Activated CD8-positive, alpha-beta memory T cell treated with anti-CD3 and anti-CD28 coated beads for 36 hours (primary cell): ENCODE measurements around the gene HES4. TPM values are rescaled to one million over a fixed set of nuclear protein-coding genes. Genes with fewer than 3 reads are reported as not detected.
"Not testable (repeated sequence)": the region's sequence is repeated elsewhere in the genome, so short reads cannot be mapped to it uniquely, and the experiment has no call there.

Experiments used
- CTCF ChIA-PET: fragments of 350-600 bp; sonication (Branson Sonifier 250); formaldehyde crosslinking; loops from one replicate; lab custom pipeline; 2021; ENCODE audit warnings: antibody characterized with exemption; lab: Charles Lee
- POLR2A ChIA-PET: fragments of 350-600 bp; sonication (Branson Sonifier 250); formaldehyde crosslinking; loops from one replicate; lab custom pipeline; 2021; ENCODE audit warnings: antibody characterized with exemption; lab: Charles Lee
- total RNA-seq, 2 experiments: library from RNA; stranded (reverse); gene quantifications; one replicate each; pipeline ENCODE4 v1.2.3, GENCODE V29; 2021

The HES4 gene
- total RNA-seq, 2 experiments from 2014 or later = 0.27 to 0.51 TPM

DNA sequence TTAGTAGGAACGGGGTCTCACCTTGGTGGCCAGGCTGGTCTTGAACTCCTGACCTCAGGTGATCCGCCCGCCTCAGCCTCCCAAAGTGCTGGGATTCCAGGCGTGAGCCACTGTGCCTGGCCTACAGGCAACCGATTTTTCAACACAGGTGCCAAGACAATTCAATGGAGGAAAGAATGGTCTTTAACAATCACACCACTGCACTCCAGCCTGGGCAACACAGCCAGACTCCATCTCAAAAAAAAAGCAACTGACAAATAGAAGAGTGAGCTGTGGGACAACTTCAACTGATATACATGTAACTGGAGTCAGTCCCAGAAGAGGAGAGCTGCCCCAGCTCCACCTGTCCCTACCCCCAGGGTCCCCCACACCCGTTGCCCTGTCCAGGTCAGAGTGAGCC is 5.4 kb downstream of the HES4 start:
- CTCF ChIA-PET = interaction anchor here (0.7 to 3.6 kb wide), 4 partner anchors 11 to 377 kb away, joined by 3 to 17 read pairs (median 4); partner anchors contain the start of genes ISG15 and PERM1
- POLR2A ChIA-PET = not testable (repeated sequence)

DNA sequence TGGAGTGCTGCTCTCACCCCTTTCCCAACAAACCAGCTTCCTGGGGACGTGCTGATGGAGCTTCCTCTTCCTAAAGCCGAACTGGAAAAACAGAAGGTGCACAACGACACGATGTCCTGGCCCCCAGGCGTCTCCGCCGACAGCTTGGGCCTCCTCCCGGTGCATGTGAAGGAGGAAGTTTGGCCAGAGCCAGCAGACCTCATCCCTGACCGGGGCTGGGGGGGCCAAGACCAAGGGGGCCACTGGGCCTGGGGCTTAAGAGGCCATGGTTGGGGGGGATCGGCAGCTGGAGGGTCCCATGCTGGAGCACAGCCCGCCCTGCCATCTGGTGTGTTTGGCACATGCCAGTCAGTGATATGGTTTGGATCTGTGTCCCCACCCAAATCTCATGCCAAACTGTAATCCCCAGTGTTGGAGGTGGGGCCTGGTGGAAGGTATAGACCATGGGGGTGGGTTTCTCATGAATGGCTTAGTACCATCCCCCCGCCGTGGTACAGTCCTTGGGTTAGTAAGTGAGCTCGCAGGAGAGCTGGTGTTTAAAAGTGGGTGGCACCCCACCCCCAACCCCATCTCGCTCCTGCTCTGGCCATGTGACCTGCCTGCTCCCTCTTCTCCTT is 6.4 kb downstream of the HES4 start:
- CTCF ChIA-PET = interaction anchor here (0.5 to 3.6 kb wide), 5 partner anchors 9 to 70 kb away, joined by 4 to 17 read pairs (median 5); partner anchors contain the start of gene ISG15

DNA sequence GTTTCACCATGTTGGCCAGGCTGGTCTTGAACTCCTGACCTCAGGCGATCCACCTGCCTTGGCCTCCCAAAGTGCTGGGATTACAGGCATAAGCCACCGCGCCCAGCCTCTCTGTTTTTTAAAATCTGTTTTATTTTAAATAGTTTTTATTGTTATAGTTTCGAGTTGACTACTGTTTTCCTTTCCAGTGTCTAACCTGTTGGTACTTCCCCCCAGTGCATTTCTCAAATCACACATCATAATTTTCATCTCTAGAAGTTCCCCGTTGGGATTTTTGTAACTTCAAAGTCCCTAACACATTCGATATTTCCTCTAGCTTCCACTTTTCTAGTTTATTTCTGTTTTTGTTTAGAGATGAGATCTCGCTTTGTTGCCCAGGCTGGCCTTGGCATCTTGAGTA is 7.5 kb downstream of the HES4 start:
- POLR2A ChIA-PET = no interaction called here

More for the DNA sequence above, 6.4 kb downstream of the HES4 start:
- POLR2A ChIA-PET = no interaction called here

DNA sequence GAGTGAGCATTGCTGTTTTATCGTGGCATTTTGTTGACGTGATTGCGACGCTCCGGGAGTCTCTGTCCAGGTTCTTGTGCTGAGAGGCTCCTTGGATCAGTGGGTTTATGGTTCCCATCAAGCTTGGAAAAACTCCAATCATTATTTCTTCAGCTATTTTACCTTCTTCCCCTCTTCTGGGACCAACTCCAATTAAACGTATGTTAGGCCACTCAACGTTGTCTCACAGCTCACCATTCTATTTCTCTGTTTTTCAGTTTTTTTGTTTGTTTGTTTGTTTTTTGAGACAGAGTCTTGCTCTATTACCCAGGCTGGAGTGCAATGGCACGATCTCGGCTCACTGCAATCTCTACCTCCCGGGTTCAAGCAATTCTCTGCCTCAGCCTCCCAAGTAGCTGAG is 8.0 kb downstream of the HES4 start:
- ChIA-PET POLR2A (no interaction called here), CTCF (interaction anchor here (2.3 to 3.6 kb wide), 2 partner anchors 8 to 10 kb away, joined by 14 to 17 read pairs; no protein-coding TSS in a partner anchor)

More for the DNA sequence above, 7.5 kb downstream of the HES4 start:
- CTCF ChIA-PET = interaction anchor here (1.7 to 3.6 kb wide), 4 partner anchors 8 to 71 kb away, joined by 4 to 17 read pairs (median 10); partner anchors contain the start of gene ISG15

DNA sequence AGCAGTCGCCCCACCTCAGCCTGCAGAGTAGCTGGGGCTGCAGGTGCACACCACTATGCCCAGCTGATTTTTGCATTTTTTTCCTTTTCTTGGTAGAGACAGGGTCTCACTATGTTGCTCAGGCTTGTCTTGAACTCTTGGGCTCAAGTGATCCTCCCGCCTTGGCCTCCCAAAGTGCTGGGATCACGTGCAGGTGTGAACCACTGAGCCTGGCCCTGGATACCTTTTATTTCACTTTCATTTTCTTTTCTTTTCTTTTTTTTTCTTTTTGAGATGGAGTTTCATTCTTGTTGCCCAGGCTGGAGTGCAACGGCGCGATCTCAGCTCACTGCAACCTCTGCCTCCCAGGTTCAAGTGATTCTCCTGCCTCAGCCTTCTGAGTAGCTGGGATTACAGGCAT is 8.6 kb downstream of the HES4 start:
- POLR2A ChIA-PET = not testable (repeated sequence)
- CTCF ChIA-PET = interaction anchor here (2.1 to 2.3 kb wide), 2 partner anchors 11 kb away, joined by 7 to 14 read pairs; no protein-coding TSS in a partner anchor

DNA sequence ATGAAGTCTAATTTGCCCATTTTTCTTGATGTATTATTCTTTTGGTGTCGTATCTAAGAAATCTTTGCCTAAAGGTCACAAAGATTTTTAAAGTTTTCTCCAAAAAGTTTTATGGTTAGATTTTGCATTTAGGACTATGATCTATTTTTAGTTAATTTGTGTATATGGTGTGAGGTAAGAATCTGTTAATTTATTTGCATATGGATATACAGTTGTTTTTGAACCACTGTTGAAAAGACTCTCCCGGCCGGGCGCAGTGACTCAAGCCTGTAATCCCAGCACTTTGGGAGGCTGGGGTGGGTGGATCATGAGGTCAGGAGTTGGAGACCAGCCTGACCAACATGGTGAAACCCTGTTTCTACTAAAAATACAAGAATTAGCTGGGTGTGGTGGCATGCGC is 11.8 kb downstream of the HES4 start:
- CTCF ChIA-PET = interaction anchor here (1.2 kb wide), 1 partner anchor 13 kb away, joined by 3 read pairs; no protein-coding TSS in a partner anchor
- POLR2A ChIA-PET = not testable (repeated sequence)

DNA sequence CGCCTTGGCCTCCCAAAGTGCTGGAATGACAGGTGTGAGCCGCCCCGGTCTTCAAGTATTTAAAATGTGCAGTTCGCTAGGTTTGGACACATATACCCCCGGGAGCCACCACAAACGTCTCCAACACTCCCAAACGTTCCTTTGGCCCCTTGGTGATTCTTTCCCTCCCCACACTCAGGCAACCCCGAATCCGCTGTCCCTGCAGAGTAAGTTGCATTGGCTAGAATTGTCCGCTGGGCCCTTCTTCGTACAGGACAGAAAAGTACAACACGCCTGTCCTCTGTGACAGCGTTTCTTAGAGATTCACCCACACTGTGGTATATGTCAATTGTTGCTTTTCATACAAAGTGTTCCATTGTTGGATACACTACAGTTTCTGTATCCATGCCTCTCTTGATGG is 14.8 kb downstream of the HES4 start:
- ChIA-PET CTCF (interaction anchor here (0.7 to 3.3 kb wide), 12 partner anchors 8 to 79 kb away, joined by 3 to 17 read pairs (median 4); partner anchors contain the start of gene ISG15), POLR2A (no interaction called here)

DNA sequence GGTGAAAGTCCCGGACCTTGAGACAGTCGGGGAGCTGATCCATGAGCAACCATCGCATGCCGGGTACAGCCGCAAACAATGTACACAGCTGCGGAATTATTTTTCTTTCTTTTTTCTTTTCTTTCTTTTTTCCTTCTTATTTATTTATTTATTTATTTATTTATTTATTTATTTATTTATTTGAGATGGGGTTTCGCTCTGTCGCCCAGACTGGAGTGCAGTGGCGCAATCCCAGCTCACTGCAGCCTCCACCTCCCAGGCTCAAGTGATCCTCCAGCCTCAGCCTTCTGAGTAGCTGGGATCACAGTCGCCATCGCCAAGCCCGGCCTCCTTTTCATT is 15.5 kb downstream of the HES4 start:
- CTCF ChIA-PET = interaction anchor here (0.6 to 3.3 kb wide), 19 partner anchors 8 to 600 kb away, joined by 3 to 17 read pairs (median 4); partner anchors contain the start of gene ISG15

DNA sequence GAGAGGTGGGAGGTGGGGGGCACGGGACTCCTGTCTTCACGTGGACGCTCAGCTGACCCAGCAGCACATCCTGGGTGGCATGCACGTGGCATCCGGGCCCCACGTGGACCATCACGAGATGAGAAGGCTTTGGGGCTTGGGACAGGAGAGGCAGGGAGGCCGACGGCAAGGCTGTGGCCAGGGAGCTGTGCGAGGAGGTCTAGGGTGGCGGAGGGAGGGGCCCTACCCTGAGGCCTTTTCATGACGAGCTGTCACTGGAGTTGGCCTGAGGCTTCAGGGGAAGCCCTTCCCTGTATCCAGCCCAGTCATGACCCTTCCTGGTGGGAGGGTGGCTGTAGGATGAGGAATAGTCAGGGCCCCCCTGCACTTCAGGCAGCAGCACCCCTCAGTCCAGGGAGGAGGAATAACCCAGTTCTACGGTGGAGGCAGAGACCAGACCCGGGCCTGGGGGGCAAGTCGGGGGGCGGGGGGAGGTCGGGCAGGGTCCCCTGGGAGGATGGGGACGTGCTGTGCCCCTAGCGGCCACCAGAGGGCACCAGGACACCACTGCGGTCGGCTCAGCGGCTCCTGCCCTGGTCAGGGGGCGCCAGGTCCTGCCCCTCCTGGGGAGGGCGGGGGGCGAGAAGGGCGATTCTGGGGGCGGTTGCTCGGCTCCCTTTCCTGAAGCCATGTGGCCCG is 16.0 kb downstream of the HES4 start:
- ChIA-PET POLR2A (interaction anchor here (0.8 to 0.9 kb wide), 2 partner anchors 30 to 81 kb away, joined by 3 read pairs; partner anchors contain the start of gene ISG15), CTCF (interaction anchor here (0.6 to 3.3 kb wide), 21 partner anchors 8 to 600 kb away, joined by 3 to 17 read pairs (median 4); partner anchors contain the start of genes ISG15 and UBE2J2)

More for the DNA sequence above, 15.5 kb downstream of the HES4 start:
- POLR2A ChIA-PET = interaction anchor here (0.8 to 0.9 kb wide), 2 partner anchors 29 to 80 kb away, joined by 3 read pairs; partner anchors contain the start of gene ISG15

DNA sequence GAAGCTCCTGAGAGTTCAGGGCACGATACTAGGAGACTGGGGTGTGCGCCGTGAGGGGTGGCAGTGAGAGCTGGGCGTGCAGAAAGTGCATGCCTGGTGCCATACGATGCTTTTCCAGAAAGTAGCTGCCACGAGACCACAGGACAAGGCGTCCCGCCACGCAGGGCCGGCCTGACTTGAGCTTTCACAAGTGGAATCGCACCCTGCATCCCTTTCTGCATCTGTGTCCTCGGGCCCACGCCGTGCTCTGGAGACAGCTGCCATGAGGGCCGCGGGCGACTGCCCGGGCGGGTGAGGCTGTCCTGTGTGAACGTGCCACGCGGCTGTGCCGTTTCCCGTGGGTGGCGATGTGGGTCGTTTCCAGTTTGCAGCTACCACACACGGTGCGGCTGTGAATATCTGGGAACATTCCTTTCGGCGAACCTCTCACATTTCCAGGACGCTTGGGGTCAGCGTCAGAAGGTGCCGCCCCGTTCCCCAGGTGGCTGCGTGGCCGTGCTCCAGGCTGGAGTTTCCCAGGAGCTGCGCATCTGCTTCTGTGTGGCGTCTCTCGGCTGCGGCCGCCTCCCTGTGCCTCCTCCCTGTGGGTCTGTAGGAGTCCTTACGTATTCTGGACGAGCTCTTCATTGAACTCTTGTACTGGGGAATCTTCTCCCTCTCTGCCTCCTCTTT is 17.0 kb downstream of the HES4 start:
- ChIA-PET POLR2A (interaction anchor here (1.3 kb wide), 1 partner anchor 16 kb away, joined by 4 read pairs; the partner anchor contains the start of gene PLEKHN1), CTCF (interaction anchor here (1.0 to 3.3 kb wide), 9 partner anchors 11 to 291 kb away, joined by 3 to 17 read pairs (median 8); partner anchors contain the start of genes ISG15 and UBE2J2)

DNA sequence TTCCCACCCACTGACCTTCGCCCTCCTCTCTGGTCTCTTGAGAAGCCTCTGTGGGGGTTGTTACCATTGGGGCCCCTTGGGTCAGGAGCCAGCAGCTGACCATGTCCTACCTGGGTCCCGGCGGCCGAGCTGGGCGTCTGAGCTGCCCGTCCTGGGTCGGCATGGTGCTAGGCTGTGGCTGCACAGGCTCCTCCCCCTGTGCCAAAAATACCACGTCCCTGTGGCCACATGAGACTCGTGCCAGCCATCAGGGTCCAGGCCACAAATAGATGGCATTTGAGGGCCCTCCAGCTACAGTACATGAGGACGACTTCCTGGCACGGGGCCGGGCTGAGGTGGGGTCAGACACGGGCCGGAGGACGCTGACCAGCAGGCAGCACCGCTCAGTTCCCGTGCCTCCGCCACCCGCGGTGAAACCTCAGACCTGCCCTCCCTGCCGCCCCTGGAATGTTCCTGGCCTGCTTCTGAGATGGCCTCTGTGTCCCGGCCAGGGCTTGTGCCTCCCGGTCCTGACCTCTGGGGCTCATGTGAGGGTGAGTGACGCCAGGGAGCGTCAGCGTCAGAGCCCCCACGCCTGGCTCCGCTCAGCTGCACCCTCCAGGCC is 17.8 kb downstream of the HES4 start, which contains the start of gene PERM1:
PERM1 (minus strand) TSS at position 139 of the 604 bp plus-strand sequence. CDS start 1,064 bp downstream, outside the sequence.
- CTCF ChIA-PET = interaction anchor here (1.1 to 3.3 kb wide), 5 partner anchors 11 to 82 kb away, joined by 3 to 17 read pairs (median 9); partner anchors contain the start of gene ISG15
- POLR2A ChIA-PET = interaction anchor here (1.3 kb wide), 1 partner anchor 15 kb away, joined by 4 read pairs; the partner anchor contains the start of gene PLEKHN1

DNA sequence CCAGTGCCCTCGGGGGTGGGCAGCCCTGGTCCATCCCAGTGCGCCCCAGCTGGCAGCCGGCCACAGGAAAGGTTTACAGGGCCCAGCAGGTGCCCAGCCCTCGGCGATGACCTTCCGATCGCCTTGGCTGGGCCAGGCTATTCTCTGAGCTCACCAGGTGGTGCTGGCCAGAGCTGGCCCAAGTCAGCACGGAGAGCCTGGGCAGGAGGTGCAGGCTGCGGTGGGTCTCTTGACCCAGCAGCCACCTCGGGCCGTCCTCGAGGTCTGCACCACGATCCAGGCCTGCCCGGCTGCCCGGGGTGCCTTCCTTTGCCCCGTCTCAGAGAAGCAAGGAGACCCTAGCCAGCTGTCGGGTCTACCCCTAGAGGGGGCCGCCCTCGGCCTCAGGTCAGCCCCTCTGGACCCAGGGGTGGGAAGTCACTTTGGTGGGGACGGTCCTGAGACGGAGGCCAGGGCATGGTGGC is 18.4 kb downstream of the HES4 start:
- ChIA-PET POLR2A (no interaction called here), CTCF (interaction anchor here (1.1 to 1.4 kb wide), 2 partner anchors 13 to 83 kb away, joined by 3 to 4 read pairs; no protein-coding TSS in a partner anchor)

DNA sequence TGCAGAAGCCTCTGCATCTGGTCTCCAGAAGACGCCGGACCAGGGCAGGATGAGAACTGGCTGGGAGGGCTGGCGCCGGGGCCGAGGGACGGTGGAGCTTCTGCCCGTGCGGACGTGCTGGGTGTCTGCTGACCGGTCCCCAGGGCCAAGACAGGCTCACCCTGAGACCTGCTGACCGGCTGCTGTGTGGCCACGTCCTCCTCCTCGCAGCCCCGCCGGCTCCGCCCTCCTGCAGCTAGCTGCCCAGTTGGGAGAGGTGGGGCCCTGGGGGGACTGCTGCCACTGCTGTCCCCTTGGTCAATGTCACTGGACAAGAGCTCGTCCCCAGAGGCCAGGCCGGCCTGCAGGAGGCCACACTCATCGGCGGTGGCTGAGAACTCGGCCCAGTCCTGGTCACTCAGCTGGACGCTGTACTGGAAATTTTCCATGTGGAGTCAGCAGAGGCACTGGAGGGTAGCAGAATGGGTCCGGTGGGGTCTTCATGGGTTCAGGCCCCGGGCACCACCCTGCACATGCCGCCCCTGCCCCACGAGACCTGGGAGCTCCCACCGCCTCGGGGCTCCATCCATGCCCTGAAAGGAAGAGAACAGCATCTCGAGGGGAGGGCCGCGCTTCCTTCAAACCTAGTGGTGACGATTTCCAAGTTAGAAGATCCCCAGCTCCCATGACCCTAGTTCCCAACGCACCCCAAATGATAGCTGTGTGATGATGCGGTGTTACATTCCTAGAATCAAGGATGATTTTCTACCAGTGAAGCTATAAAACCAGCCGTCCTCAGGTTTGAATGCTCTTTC is 19.1 kb downstream of the HES4 start:
- CTCF ChIA-PET = interaction anchor here (1.1 to 1.4 kb wide), 2 partner anchors 14 to 83 kb away, joined by 3 to 4 read pairs; no protein-coding TSS in a partner anchor

DNA sequence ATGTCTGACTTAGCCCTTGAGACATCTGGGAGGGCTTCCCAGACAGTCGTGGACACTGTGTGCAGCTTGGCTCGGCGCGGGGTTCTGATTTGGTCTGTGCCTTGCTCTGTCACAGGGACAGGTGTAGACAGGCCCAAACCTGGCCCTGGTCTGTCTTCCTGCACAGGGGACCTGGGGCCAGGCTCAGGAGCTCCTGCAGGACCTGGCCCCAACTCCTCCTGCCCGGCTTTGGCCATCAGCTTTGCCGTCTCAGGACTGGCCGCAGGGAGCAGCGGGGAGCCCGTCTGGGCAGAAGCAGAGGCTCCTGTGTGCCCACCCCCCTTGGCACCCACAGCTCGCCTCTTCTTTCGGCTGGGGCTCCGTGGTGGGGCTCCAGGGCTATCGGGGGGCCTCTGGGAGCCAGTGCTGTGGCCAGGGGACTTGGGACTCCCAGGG is 19.7 kb downstream of the HES4 start:
- ChIA-PET CTCF (no interaction called here), POLR2A (no interaction called here)

More for the DNA sequence above, 19.1 kb downstream of the HES4 start:
- POLR2A ChIA-PET = no interaction called here

DNA sequence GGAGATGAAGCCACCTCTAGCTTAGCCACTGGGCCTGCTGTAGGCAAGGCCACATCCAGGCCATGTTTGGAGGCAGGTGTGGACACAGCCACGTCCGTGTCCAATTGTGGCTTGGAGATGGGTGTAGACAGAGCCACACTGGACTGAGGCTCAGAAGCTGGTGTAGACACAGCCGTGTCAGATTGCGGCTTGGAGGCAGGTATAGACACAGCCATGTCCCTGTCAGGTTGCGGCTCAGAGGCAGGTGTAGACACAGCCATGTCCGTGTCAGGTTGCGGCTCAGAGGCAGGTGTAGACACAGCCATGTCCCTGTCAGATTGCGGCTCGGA is 20.2 kb downstream of the HES4 start:
- ChIA-PET POLR2A (interaction anchor here (0.7 kb wide), 1 partner anchor 36 kb away, joined by 3 read pairs; no protein-coding TSS in a partner anchor), CTCF (no interaction called here)

DNA sequence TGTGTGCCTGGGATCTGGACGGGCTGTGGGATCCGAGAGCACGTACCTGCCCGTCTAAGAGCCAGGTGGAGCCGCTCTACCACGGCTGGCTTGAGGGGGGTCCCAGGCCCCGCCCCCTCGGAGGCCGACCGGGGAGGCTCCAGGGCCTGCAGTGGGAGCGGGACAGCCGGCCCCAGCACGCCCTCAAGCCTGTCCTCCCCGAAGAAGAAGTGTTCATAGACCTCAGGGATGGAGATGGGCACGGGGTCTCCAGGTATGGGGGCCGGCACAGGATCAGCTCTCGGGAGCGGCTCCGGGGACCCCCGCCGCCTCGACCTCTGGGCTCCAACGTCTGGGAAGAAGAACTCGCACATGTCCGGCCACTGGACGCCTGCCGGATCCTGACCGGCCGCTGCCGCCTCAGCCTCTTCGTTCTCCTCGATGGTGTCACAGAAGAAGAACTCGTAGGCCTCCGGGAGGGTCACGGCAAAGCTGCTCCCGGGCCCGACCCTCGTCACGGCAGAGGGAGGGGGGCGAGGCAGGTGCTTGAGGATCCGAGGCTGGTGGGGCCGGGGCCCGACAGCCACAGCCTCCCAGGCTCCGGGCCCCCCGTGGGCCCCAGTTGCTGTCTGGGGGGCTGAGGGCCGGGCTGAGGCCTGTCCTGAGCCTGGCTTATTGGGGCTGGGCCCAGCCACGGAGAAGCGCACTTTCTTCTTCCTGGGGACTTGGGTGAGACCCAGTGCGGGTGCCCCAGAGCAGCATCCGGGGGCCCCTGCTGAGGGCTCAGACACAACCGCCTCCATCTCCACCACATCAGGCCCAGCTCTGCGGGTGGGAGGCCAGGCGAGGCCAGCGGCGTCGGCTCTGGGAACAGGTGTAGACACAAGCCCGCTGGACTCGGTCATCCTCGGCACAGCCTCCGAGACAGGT is 20.8 kb downstream of the HES4 start:
- ChIA-PET POLR2A (interaction anchor here (0.7 kb wide), 1 partner anchor 35 kb away, joined by 3 read pairs; no protein-coding TSS in a partner anchor), CTCF (no interaction called here)
